ENCODE data around the gene RUBCNL. TPM values are rescaled to one million over a fixed set of nuclear protein-coding genes. Genes with fewer than 3 reads are reported as not detected.

The RUBCNL gene
- total RNA-seq, 1 experiment from 2014 or later: 1.4 TPM

DNA sequence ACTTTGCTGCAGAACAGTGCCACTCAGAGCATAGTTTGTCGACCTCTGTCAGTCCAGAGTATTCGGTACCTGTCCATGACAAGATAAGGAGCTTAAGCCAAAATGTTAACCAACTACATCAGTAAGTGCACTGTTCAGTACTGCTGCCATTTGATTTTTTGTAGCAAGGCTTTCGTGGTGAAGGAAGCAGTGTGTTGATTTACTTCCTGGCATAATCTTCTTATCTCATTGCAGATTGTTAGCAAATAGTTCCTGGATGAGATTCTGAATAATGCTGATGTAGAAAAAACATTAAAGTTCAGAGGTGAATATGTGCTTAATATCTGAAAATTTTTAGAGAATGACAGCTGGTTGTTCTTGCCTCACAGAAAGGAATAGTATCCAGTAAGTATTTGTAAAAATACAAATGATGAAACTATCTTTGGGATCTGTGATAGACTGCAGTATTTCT is 89.7 kb downstream of the RUBCNL start:
- Histone ChIP-seq H2BK120ac (ENCODE audit: low read depth, low read length, poor library complexity, severe bottlenecking) (no peak overlapping the region), H2AFZ (ENCODE audit: low read length) (no peak overlapping the region), H3K79me2 (ENCODE audit: insufficient read depth, low read length) (no peaks in the 10 kb centered on the region), H4K91ac (ENCODE audit: insufficient read length, low read depth, low read length) (no peak overlapping the region), H3K9me3 (ENCODE audit: control insufficient read depth, low read depth, low read length) (no peaks in the 10 kb centered on the region), H4K20me1 (ENCODE audit: control insufficient read depth, insufficient read depth, insufficient read length) (no peaks in the 10 kb centered on the region), H3K56ac (ENCODE audit: insufficient read length, low read depth, low read length) (no peak overlapping the region), H3K4ac (ENCODE audit: low read depth, low read length) (no peak overlapping the region), H2BK20ac (ENCODE audit: low read depth, low read length, poor library complexity, severe bottlenecking) (no peak overlapping the region), H3K18ac (ENCODE audit: insufficient read length, low read depth, low read length) (no peak overlapping the region), H4K8ac (replicated peaks; ENCODE audit: insufficient read length, low read depth, low read length) (no peak overlapping the region), H3K4me2 (ENCODE audit: insufficient read depth, insufficient read length, low read length) (no peak overlapping the region), H2BK12ac (ENCODE audit: insufficient read length, low read depth, low read length) (no peak overlapping the region), H3K9ac (ENCODE audit: extremely low read depth, insufficient read length, low read length) (no peak overlapping the region), H3K79me1 (ENCODE audit: insufficient read depth, low read depth, low read length, poor library complexity, severe bottlenecking) (no peaks in the 10 kb centered on the region), H2AK5ac (ENCODE audit: insufficient read length, low read length) (no peak overlapping the region), H3K4me1 (ENCODE audit: insufficient read depth, low read length) (no peaks in the 10 kb centered on the region; the same call in 1 of the 2 replicates), H3K23ac (ENCODE audit: insufficient read length, low read depth, low read length) (no peak overlapping the region), H2BK15ac (ENCODE audit: low read depth, low read length) (no peak overlapping the region), H3T11ph (ENCODE audit: low read length) (no peak overlapping the region), H3K23me2 (ENCODE audit: insufficient read length, low read depth, low read length, poor library complexity, severe bottlenecking) (no peaks in the 10 kb centered on the region), H4K5ac (ENCODE audit: insufficient read length, low read depth, low read length) (no peak overlapping the region), H3K27me3 (ENCODE audit: insufficient read depth, low read length) (no peaks in the 10 kb centered on the region), H3K14ac (ENCODE audit: insufficient read depth, low read length) (no peak overlapping the region), H3K27ac (ENCODE audit: insufficient read length, low read depth, low read length) (no peak overlapping the region), H2BK5ac (ENCODE audit: insufficient read length, low read length) (no peak overlapping the region)
- Mint-ChIP-seq H3K27ac (no peak overlapping the region), H3K9me3 (peaks cover 3 to 10% of the 10 kb centered on the region in 2 experiments; a peak in 3 of 5 replicates), H3K4me3 (no peak overlapping the region), H3K27me3 (ENCODE audit: low read depth) (peaks cover 1% of the 10 kb centered on the region), H3K4me1 (peaks cover 10% of the 10 kb centered on the region in 2 experiments), H3K36me3 (ENCODE audit: insufficient read depth in 1 of 3, low read depth in 3 of 3) (peaks cover 0 to 5% (median 0%) of the 10 kb centered on the region in 3 experiments; a peak in 3 of 7 replicates)
- TF ChIP-seq, protein P1, sequence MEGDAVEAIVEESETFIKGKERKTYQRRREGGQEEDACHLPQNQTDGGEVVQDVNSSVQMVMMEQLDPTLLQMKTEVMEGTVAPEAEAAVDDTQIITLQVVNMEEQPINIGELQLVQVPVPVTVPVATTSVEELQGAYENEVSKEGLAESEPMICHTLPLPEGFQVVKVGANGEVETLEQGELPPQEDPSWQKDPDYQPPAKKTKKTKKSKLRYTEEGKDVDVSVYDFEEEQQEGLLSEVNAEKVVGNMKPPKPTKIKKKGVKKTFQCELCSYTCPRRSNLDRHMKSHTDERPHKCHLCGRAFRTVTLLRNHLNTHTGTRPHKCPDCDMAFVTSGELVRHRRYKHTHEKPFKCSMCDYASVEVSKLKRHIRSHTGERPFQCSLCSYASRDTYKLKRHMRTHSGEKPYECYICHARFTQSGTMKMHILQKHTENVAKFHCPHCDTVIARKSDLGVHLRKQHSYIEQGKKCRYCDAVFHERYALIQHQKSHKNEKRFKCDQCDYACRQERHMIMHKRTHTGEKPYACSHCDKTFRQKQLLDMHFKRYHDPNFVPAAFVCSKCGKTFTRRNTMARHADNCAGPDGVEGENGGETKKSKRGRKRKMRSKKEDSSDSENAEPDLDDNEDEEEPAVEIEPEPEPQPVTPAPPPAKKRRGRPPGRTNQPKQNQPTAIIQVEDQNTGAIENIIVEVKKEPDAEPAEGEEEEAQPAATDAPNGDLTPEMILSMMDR (conservative IDR thresholded peaks at IDR 0.05): no peak
- no peak for DNase-seq
- no CpG with 5 or more reads among the region's 3 CpGs for WGBS (ENCODE audit: extremely low coverage, insufficient read length, low lambda C conversion rate)
